HFFc6 (cell line): ENCODE data around the gene TANGO2. TPM values are rescaled to one million over a fixed set of nuclear protein-coding genes. Genes with fewer than 3 reads are reported as not detected.

Experiments used
- DNase-seq: peaks from one replicate; pipeline ENCODE4 v3.0.0-alpha.2; 2018
- H3K27ac Mint-ChIP-seq: 2 replicates; pipeline ENCODE4 v1.8.0; 2020; ENCODE audit warnings: mild to moderate bottlenecking, mixed read lengths
- H3K27me3 Mint-ChIP-seq: 2 replicates; pipeline ENCODE4 v1.8.0; 2021; ENCODE audit warnings: mild to moderate bottlenecking, moderate library complexity, mixed read lengths; ENCODE audit not compliant: insufficient read depth
- H3K36me3 Mint-ChIP-seq: 2 replicates; pipeline ENCODE4 v1.8.0; 2021; ENCODE audit warnings: low read depth, mixed read lengths
- H3K4me1 Mint-ChIP-seq: 2 replicates; pipeline ENCODE4 v1.8.0; 2020; ENCODE audit warnings: low read depth, mixed read lengths
- H3K4me3 Mint-ChIP-seq: 2 replicates; pipeline ENCODE4 v1.8.0; 2020; ENCODE audit warnings: mild to moderate bottlenecking, moderate library complexity, mixed read lengths
- H3K9me3 Mint-ChIP-seq: 2 replicates; pipeline ENCODE4 v1.8.0; 2020; ENCODE audit warnings: mild to moderate bottlenecking, mixed read lengths
- total RNA-seq, 6 experiments: library from RNA; stranded (reverse); fragmentation: NEBNext Ultra II Directional; extraction: Animal tissue kit (Norgen Biotek cat#: 25700); gene quantifications; 2 replicates in 1 of 6; 3 replicates in 5 of 6; pipeline ENCODE4 v1.2.3, GENCODE V29; 2021
- TF ChIP-seq, protein P1 (sequence below): fragments of 200-600 bp; sonication (generic); IDR thresholded peaks from 2 replicates; pipeline ENCODE4 v1.5.0; 2021; ENCODE audit warnings: antibody characterized with exemption, mild to moderate bottlenecking

Gene TANGO2
- total RNA-seq, 6 experiments from 2014 or later: 28.5 to 38.0 (median 34.9) TPM

DNA sequence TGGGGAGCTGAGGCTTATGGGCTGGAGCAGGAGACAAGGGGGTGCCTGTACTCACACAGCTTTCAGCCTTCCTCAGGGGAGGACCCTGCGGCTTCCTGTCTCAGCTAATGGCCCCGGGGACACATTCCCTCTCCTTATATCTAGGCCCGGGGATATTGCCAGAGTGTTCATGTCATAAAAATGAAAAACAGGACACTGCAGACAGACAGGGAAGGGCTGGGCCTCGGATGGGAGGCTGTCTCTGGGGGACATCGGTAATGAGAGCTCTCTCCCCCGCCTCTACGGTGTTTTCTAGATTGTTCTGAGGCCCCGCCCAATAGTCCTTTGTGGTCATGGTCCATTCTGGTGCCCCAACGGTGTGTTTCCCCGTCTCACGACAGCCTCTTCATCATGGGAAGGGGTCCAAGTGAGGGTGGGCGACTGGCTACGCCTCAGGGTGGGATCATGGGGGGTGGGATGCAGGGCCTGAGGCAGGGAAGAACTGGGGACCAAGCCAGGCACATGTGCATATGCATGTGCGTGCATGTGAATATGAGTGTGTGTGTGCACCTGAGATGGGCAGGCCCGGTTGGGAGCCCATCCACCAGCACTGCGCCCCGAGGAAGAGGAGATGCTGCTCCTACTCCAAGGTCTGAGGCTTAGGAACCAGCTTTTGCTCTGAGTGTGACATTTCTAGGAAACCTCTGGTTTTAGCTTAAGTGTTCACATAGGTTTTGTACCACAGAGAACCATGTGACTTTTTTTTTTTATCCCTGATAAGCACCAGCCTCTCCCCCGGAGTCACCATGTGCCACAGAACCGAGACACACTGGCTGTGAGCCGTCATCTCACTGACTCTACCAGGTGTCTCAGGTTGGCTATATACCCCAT lies 9.6 kb upstream of the TANGO2 start:
- Mint-ChIP-seq H3K36me3 (no peaks in the 10 kb centered on the region), H3K4me3 (no peak overlapping the region), H3K4me1 (no peaks in the 10 kb centered on the region), H3K9me3 (no peaks in the 10 kb centered on the region), H3K27ac (no peak overlapping the region), H3K27me3 (peaks cover 6% of the 10 kb centered on the region; the same call in 1 of the 2 replicates)
- TF ChIP-seq, protein P1, sequence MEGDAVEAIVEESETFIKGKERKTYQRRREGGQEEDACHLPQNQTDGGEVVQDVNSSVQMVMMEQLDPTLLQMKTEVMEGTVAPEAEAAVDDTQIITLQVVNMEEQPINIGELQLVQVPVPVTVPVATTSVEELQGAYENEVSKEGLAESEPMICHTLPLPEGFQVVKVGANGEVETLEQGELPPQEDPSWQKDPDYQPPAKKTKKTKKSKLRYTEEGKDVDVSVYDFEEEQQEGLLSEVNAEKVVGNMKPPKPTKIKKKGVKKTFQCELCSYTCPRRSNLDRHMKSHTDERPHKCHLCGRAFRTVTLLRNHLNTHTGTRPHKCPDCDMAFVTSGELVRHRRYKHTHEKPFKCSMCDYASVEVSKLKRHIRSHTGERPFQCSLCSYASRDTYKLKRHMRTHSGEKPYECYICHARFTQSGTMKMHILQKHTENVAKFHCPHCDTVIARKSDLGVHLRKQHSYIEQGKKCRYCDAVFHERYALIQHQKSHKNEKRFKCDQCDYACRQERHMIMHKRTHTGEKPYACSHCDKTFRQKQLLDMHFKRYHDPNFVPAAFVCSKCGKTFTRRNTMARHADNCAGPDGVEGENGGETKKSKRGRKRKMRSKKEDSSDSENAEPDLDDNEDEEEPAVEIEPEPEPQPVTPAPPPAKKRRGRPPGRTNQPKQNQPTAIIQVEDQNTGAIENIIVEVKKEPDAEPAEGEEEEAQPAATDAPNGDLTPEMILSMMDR: no peak
- DNase-seq: no peak

DNA sequence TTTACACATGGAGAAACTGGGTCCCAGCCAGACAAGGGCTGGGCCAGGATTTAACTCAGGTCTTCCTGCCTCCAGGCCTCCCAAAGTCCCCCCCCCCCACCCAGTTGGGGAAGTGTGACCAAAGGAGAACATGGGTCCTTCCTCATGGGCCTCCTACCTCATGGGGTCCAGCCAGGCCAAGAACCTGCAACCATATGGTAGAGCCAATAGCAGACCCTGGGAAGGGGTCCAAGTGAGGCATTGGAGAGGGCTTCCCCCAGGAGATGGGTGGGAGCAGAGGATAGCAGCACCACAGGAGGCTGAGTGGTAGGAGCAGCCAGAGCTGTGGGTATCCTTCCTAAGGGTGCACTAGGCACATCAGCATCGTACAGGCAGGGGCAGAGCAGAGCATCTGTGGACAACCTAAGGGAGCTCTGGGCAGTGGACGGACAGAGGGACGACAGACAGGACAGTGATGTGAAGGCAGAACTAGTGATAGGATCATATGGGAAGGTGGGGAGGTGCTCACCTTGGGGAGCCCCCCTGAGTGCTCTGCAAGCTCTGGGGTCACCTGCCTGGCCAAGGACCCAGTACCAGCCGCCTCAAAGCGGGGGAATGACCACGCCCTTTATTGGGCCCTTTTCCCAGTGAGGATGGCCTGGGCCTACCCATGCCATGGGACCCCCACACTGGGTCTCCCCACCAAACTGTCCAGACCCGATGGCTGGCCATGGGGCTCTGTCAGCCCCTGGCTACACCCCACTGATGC lies 8.7 kb upstream of the TANGO2 start:
- H3K4me3 Mint-ChIP-seq: no peak overlapping the region
- no peak for DNase-seq
- TF ChIP-seq, protein P1: no peak

DNA sequence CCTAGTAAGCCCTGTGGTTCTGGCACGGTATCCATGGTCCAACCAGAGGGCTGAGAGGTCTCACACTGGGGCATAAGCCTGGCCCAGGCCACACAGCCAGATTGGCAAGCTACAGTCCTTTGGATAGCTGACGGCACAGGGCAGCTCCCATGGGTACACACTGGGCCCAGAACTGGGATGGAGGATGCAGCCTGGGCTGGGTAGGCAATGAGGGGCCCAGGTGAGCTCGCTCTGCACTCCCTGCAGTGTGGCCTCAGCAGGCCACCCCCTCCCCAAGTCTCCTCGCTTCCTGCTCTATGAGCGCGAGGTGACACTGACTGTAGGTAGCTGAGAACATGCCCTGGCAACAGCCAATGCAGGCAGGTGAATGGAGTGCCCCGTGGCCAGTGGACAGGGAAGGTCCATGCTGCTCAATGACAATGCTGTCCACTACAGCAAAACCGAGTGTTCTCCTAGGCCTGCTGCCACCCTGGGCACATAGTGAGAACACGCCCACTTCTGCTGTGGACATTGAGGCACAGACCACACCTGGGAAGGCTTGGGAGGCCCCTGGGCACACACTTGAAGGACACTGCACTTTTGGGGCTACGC lies 8.1 kb upstream of the TANGO2 start:
- Mint-ChIP-seq H3K4me1 (no peaks in the 10 kb centered on the region), H3K27me3 (peaks cover 4% of the 10 kb centered on the region), H3K9me3 (no peaks in the 10 kb centered on the region), H3K4me3 (no peak overlapping the region), H3K27ac (no peak overlapping the region), H3K36me3 (no peaks in the 10 kb centered on the region)
- no peak for DNase-seq
- TF ChIP-seq, protein P1: no peak

More for the DNA sequence above, 8.7 kb upstream of the TANGO2 start:
- H3K27ac Mint-ChIP-seq: no peak overlapping the region
- no peaks in the 10 kb centered on the region for H3K4me1 Mint-ChIP-seq
- H3K9me3 Mint-ChIP-seq: no peaks in the 10 kb centered on the region
- peaks cover 8% of the 10 kb centered on the region for H3K27me3 Mint-ChIP-seq
- no peaks in the 10 kb centered on the region for H3K36me3 Mint-ChIP-seq

DNA sequence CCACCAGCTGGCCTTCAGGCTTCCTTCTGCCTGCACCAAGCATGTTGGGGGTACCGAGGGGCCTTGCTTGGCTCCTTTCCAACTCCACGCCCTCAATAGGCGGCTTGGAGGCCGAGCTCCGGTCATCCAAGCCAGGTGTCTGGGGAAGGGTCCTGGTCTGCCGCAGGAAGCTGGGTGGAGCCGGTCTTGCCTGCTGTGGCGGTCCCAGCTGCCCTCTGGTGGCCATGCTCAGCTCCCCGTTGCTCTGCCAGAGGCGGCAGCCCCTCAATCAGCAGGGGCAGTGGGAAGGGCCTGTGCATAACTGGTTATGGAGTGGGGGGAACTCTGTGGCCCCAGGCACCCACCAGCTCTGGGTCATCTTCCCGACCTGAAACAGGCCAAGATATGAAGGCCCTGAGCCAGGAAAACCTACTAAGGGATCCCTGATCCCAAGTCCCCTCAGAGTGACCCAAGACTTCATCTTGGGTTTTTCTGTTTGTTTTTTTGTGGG lies 7.5 kb upstream of the TANGO2 start:
- Mint-ChIP-seq H3K36me3 (no peaks in the 10 kb centered on the region), H3K27ac (no peak overlapping the region), H3K4me1 (no peaks in the 10 kb centered on the region), H3K27me3 (peaks cover 4% of the 10 kb centered on the region), H3K9me3 (no peaks in the 10 kb centered on the region), H3K4me3 (no peak overlapping the region)
- TF ChIP-seq, protein P1: peak; percentile 85
- DNase-seq: peak; percentile 24

DNA sequence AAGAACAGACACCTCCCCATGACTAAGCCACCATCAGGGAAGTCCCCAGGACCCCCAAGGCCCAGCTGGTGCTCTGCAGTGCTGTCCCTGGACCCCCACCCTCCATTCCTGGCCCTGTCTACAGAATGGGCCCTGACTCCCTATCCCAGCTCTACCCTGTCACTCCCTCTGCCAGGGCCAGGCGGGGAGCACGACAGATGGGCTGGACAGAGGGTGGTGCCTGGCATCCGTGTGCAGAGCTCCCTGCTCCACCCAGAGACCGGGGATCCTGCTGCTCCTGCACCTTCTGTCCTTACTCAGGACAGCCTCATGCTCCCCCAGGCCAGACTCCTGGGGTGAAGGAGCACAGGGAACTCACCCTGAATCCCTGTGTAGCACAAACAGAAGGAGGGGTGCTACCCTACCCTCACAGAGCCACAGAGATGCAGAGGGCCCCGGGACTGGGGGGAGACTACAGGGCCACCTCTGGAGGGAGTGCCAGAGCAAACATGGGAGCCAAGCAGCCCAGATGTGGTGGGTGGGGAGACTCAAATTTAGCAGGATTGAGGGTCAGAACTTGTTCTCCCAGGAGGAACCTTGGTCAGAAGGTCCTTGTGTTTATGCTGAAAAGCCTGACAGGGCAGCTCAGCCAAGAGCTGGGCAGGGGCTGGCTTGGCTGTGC lies 6.3 kb upstream of the TANGO2 start:
- H3K4me3 Mint-ChIP-seq: no peak overlapping the region
- H3K27me3 Mint-ChIP-seq: peaks cover 11% of the 10 kb centered on the region
- H3K27ac Mint-ChIP-seq: no peak overlapping the region

More for the DNA sequence above, 6.3 kb upstream of the TANGO2 start:
- TF ChIP-seq, protein P1: no peak
- Mint-ChIP-seq H3K9me3 (no peaks in the 10 kb centered on the region), H3K36me3 (no peaks in the 10 kb centered on the region), H3K4me1 (no peaks in the 10 kb centered on the region)
- no peak for DNase-seq
